Transverse colon (tissue), 4 donors: ENCODE measurements around the gene IRS2. TPM values are rescaled to one million over a fixed set of nuclear protein-coding genes. Genes with fewer than 3 reads are reported as not detected.

Source experiments
- DNase-seq: peaks from one replicate; pipeline ENCODE4 v3.0.0-alpha.2; 2019
- H3K27ac ChIP-seq, 4 donors: fragments of 200-600 bp; sonication (generic); 2 replicates each; pipeline ENCODE4 v1.5.1; 2016 to 2018; ENCODE audit warnings: inconsistent platforms in 4 of 4
- H3K27me3 ChIP-seq: fragments of 200-600 bp; sonication (generic); 2 replicates; pipeline ENCODE4 v1.5.1; 2017; ENCODE audit warnings: inconsistent platforms
- H3K36me3 ChIP-seq, 4 donors: fragments of 200-600 bp; sonication (generic); 2 replicates each; pipeline ENCODE4 v1.5.1; 2017 to 2019; ENCODE audit warnings: inconsistent platforms in 4 of 4
- H3K4me1 ChIP-seq, 4 donors: fragments of 200-600 bp; sonication (generic); 2 replicates each; pipeline ENCODE4 v1.5.1; 2017 to 2020; ENCODE audit warnings: inconsistent platforms in 4 of 4
- H3K4me3 ChIP-seq, 4 donors: fragments of 200-600 bp; sonication (generic); 1 replicate in 1 of 4; 2 replicates in 3 of 4; pipeline versions ENCODE4 v1.5.1 to v1.6.1; 2017 to 2019; ENCODE audit warnings: inconsistent platforms in 4 of 4
- H3K9me3 ChIP-seq, 2 donors: fragments of 200-600 bp; sonication (generic); 2 replicates each; pipeline ENCODE4 v1.5.1; 2017 to 2019; ENCODE audit warnings: inconsistent platforms in 2 of 2
- EP300 ChIP-seq: sonication (generic); formaldehyde crosslinking; IDR thresholded peaks from one replicate; pipeline ENCODE4 v1.6.1; 2017; ENCODE audit warnings: antibody characterized with exemption, low read depth
- POLR2A ChIP-seq: fragments of 450-650 bp; IDR thresholded peaks from one replicate; pipeline ENCODE4 v1.6.1; 2016; ENCODE audit warnings: antibody characterized with exemption, mild to moderate bottlenecking, moderate library complexity
- POLR2AphosphoS5 ChIP-seq, 3 donors: sonication (generic); formaldehyde crosslinking; IDR thresholded peaks; one replicate each; pipeline ENCODE4 v1.6.1; 2016; ENCODE audit warnings: antibody characterized with exemption in 3 of 3
- WGBS, 2 donors: methylation state at CpG; one replicate each; pipeline ENCODE4 v1.1.5; 2018; ENCODE audit warnings: low coverage in 1 of 2; 5-methylcytosine and 5-hydroxymethylcytosine counted together
- in situ Hi-C, 4 donors: fragments of 200-750 bp; cut with MboI; loops; one replicate each; pipeline versions ENCODE4 v1.15.0 to v1.15.1; 2017; ENCODE audit warnings: low sequenced_read_pairs in 3 of 4, low pct_ligation_motif_present in 1 of 4, low pct_unique_long_range_greater_than_20kb in 1 of 4
- intact Hi-C: fragments of 100-400 bp; cut with DNase I; formaldehyde crosslinking; loops from one replicate; pipeline ENCODE4 v1.15.1; 2023; ENCODE audit warnings: low total_unique reads
- total RNA-seq, 4 donors: library from RNA; depleted of rRNA; stranded (reverse); fragments of >200 nt; gene quantifications; one replicate each; pipeline ENCODE4 v1.1.0, GENCODE V29; 2016
- TF ChIP-seq, protein P1 (sequence below), 5 experiments: fragments of 200-600 bp in 3 of 5; fragments of 450-650 bp in 2 of 5; sonication (generic) in 3 of 5; IDR thresholded peaks; 1 replicate in 2 of 5; 2 replicates in 3 of 5; pipeline ENCODE4 v1.5.1; 2016 to 2017; ENCODE audit warnings: antibody characterized with exemption in 5 of 5, inconsistent platforms in 3 of 5, mild to moderate bottlenecking in 2 of 5, moderate library complexity in 1 of 5

The IRS2 gene
- total RNA-seq, 4 donors from 2014 or later, result 12.5 to 72.6 (median 28.5) TPM

GRCh38 chr13:109715902-109716301, 70.5 kb downstream of the IRS2 start:
- intact Hi-C loops, result no loop called here
- no peak for DNase-seq
- no peak overlapping the region for H3K4me3 ChIP-seq
- H3K27me3 ChIP-seq, result no peaks in the 10 kb centered on the region
- in situ Hi-C loops, result no loop called here
- no peaks in the 10 kb centered on the region for H3K36me3 ChIP-seq
- no peaks in the 10 kb centered on the region for H3K9me3 ChIP-seq
- TF ChIP-seq EP300, result no peak
- no peak for TF ChIP-seq POLR2A
- TF ChIP-seq POLR2AphosphoS5 (IDR thresholded peaks at IDR 0.05), result no peak
- TF ChIP-seq, protein P1, sequence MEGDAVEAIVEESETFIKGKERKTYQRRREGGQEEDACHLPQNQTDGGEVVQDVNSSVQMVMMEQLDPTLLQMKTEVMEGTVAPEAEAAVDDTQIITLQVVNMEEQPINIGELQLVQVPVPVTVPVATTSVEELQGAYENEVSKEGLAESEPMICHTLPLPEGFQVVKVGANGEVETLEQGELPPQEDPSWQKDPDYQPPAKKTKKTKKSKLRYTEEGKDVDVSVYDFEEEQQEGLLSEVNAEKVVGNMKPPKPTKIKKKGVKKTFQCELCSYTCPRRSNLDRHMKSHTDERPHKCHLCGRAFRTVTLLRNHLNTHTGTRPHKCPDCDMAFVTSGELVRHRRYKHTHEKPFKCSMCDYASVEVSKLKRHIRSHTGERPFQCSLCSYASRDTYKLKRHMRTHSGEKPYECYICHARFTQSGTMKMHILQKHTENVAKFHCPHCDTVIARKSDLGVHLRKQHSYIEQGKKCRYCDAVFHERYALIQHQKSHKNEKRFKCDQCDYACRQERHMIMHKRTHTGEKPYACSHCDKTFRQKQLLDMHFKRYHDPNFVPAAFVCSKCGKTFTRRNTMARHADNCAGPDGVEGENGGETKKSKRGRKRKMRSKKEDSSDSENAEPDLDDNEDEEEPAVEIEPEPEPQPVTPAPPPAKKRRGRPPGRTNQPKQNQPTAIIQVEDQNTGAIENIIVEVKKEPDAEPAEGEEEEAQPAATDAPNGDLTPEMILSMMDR (IDR thresholded peaks at IDR 0.05), result no peak
- H3K27ac ChIP-seq, result no peak overlapping the region
- H3K4me1 ChIP-seq, result peaks cover 0 to 6% (median 2%) of the 10 kb centered on the region in 4 donors
- WGBS, 2 donors, result 81 to 100% methylated on average over 1 of the region's 1 CpG

DNA sequence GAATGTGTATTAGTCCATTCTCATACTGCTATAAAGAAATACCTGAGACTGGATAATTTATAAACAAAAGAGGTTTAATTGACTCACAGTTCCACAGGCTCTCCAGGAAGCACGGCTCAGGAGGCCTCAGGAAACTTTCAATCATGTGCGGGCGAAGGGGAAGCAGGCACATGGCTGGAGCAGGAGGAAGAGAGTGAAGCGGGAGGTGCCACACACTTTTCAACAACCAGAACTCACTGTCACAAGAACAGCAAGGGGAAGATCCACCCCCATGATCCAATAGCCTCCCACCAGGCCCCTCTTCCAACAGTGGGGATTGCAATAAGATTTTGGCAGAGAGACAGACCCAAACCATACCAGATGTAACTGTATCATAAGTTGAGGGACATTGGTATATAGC, 72.7 kb downstream of the IRS2 start:
- DNase-seq, result no peak
- Histone ChIP-seq H3K27ac (no peak overlapping the region), H3K4me1 (peaks cover 0 to 4% (median 0%) of the 10 kb centered on the region in 4 donors), H3K27me3 (no peaks in the 10 kb centered on the region), H3K9me3 (no peaks in the 10 kb centered on the region), H3K36me3 (no peaks in the 10 kb centered on the region), H3K4me3 (no peak overlapping the region)
- 79 to 81% methylated on average over 3 to 4 of the region's 4 CpGs for WGBS, 2 donors
- in situ Hi-C loops (no loop called here), intact Hi-C loops (no loop called here)
- TF ChIP-seq POLR2A, result no peak
- TF ChIP-seq EP300, result no peak
- TF ChIP-seq, protein P1 (IDR thresholded peaks at IDR 0.05), result no peak
- TF ChIP-seq POLR2AphosphoS5 (IDR thresholded peaks at IDR 0.05), result no peak

GRCh38 chr13:109712124-109712722, 74.2 kb downstream of the IRS2 start:
- Histone ChIP-seq H3K36me3 (no peaks in the 10 kb centered on the region), H3K4me3 (no peak overlapping the region), H3K27me3 (no peaks in the 10 kb centered on the region), H3K4me1 (peaks cover 0 to 7% (median 2%) of the 10 kb centered on the region in 4 donors), H3K27ac (no peak overlapping the region), H3K9me3 (no peaks in the 10 kb centered on the region)
- WGBS, 2 donors, result 48 to 83% methylated on average over 4 to 9 of the region's 9 CpGs
- in situ Hi-C loops, result no loop called here
- no peak for DNase-seq
- intact Hi-C loops, result no loop called here
- TF ChIP-seq POLR2AphosphoS5 (IDR thresholded peaks at IDR 0.05), result no peak
- TF ChIP-seq EP300, result no peak
- TF ChIP-seq, protein P1 (IDR thresholded peaks at IDR 0.05), result no peak
- TF ChIP-seq POLR2A, result no peak

- H3K4me3 ChIP-seq, result no peak overlapping the region
- H3K27ac ChIP-seq, result no peak overlapping the region
- H3K27me3 ChIP-seq, result no peaks in the 10 kb centered on the region
- 32 to 65% methylated on average over 5 to 14 of the region's 14 CpGs for WGBS, 2 donors
- H3K36me3 ChIP-seq, result no peaks in the 10 kb centered on the region
- H3K4me1 ChIP-seq, result peaks cover 0 to 19% (median 6%) of the 10 kb centered on the region in 4 donors
- in situ Hi-C loops, result no loop called here
- no peaks in the 10 kb centered on the region for H3K9me3 ChIP-seq
- no peak for DNase-seq
- TF ChIP-seq POLR2AphosphoS5 (IDR thresholded peaks at IDR 0.05) (no peak), POLR2A (no peak), EP300 (no peak)
- TF ChIP-seq, protein P1 (IDR thresholded peaks at IDR 0.05), result no peak
- intact Hi-C loops, result no loop called here
These were observed 78.4 kb downstream of the IRS2 start for GRCh38 chr13:109707742-109708617.
